Cardiac muscle cell (in vitro differentiated cells and primary cell): ENCODE results near the gene SLC7A6. TPM values are rescaled to one million over a fixed set of nuclear protein-coding genes. Genes with fewer than 3 reads are reported as not detected.

Experiments
- DNase-seq, 2 donors: peaks; one replicate each; pipeline versions ENCODE4 v3.0.0 to v3.0.0-alpha.2; 2010 to 2017; ENCODE audit warnings: low read depth in 1 of 2, low spot score in 1 of 2
- H3K27ac ChIP-seq: fragments of 200-600 bp; sonication (generic); 2 replicates; pipeline ENCODE4 v1.5.1; 2016
- H3K27me3 ChIP-seq: fragments of 200-600 bp; sonication (generic); 2 replicates; pipeline ENCODE4 v1.6.0; 2016; ENCODE audit warnings: control low read depth
- H3K36me3 ChIP-seq: fragments of 200-600 bp; sonication (generic); 2 replicates; pipeline ENCODE4 v1.5.1; 2016; ENCODE audit warnings: control low read depth
- H3K4me1 ChIP-seq: fragments of 200-600 bp; sonication (generic); 2 replicates; pipeline ENCODE4 v1.8.1; 2017; ENCODE audit warnings: low read depth, mild to moderate bottlenecking, mixed run types
- H3K4me3 ChIP-seq: fragments of 200-600 bp; sonication (generic); 2 replicates; pipeline ENCODE4 v1.5.1; 2016; ENCODE audit warnings: mild to moderate bottlenecking
- H3K9me3 ChIP-seq: fragments of 200-600 bp; sonication (generic); 2 replicates; pipeline ENCODE4 v1.5.1; 2017; ENCODE audit warnings: low read depth, mild to moderate bottlenecking, control low read depth
- CTCF ChIP-seq: IDR thresholded peaks from 2 replicates; pipeline ENCODE4 v1.5.1; 2012; ENCODE audit warnings: low read depth, mild to moderate bottlenecking, low read length
- polyA plus RNA-seq: library from polyadenylated mRNA; unstranded; fragments of >200 nt; fragmentation: Nextera tagmentation; extraction: Ambion mirVana; gene quantifications from 2 replicates; pipeline ENCODE4 v1.2.1, GENCODE V29; 2016
- total RNA-seq: library from RNA; depleted of rRNA; stranded (reverse); fragments of >200 nt; gene quantifications from 2 replicates; pipeline ENCODE4 v1.2.3, GENCODE V29; 2016

The SLC7A6 gene
- total and polyA plus RNA-seq, 2 experiments from 2014 or later = 14.3 to 17.1 TPM

DNA sequence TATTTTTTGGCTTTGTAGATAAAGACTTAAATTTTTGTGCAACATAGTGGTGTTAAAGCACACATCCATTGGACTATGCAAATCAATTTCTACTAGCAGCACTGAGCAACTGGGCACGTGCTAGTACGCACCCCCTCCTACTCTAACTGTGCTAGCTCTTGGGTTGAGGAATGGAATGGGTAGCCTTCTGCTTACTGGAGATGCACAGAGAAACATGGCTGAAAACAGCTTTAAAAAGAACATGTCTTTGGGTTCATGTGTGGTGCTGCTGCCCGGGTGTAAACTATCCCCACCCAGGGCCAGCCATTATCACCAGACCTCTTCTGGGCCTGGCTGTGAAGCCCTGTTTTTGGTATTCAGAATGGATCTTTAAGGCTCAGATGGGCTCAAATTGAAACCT is 35.7 kb upstream of the SLC7A6 start:
- no peaks in the 10 kb centered on the region for H3K36me3 ChIP-seq
- peaks cover 5% of the 10 kb centered on the region for H3K27me3 ChIP-seq
- no peak overlapping the region for H3K4me3 ChIP-seq
- no peak for DNase-seq
- TF ChIP-seq CTCF = no peak
- H3K4me1 ChIP-seq = peaks cover 11% of the 10 kb centered on the region
- H3K27ac ChIP-seq = no peak overlapping the region
- H3K9me3 ChIP-seq = no peaks in the 10 kb centered on the region

- peaks cover 13% of the 10 kb centered on the region for H3K27me3 ChIP-seq
- no peak overlapping the region for H3K27ac ChIP-seq
- peak; percentile 68 to 78 for DNase-seq
- TF ChIP-seq CTCF = peak; percentile 94
- H3K4me1 ChIP-seq = peaks cover 12% of the 10 kb centered on the region
- no peaks in the 10 kb centered on the region for H3K9me3 ChIP-seq
- no peaks in the 10 kb centered on the region for H3K36me3 ChIP-seq
- no peak overlapping the region for H3K4me3 ChIP-seq
Observed at GRCh38 chr16:68229431-68230175, 34.7 kb upstream of the SLC7A6 start.

DNA sequence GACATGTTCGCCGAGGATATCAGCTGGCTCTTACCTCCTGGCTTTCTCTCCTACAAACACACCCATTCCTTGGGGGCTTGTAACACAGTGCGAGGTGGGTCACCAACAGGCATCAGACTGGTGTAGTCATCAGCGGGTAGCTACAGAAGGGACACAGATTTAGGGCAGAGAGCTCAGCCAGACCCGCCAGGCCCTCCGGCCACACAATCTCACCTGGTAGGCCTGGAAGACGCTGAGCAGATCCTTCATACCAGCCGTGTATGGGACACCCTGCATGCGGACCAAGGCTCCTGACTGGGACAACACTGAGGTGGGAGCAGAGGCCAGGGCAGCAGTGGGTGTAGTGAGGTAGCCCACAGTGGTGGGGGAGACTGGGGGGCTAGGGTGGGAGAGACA is 34.2 kb upstream of the SLC7A6 start:
- Histone ChIP-seq H3K27ac (no peak overlapping the region), H3K4me1 (peaks cover 17% of the 10 kb centered on the region), H3K36me3 (no peaks in the 10 kb centered on the region), H3K4me3 (no peak overlapping the region), H3K27me3 (peaks cover 19% of the 10 kb centered on the region), H3K9me3 (no peaks in the 10 kb centered on the region)
- TF ChIP-seq CTCF = no peak
- no peak for DNase-seq

DNA sequence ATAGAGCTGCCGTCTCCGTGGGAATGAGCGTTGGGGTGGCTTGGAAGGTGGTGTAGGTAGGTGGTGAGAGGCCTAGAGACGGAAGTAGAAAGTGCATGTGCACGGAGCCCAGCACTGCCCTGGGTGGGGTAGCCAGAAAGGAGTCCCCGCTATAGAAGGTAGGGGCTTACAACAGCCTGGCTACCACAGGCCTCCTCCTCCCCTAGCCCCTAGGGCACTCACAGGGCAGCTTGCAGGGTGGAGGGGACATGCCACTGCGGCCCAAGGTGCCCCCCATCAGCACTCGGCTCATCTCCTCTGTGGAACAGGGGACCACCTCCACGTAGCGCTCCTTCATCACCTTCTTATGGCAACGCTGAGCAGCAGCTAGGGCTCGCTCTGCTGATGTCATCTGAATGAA is 33.4 kb upstream of the SLC7A6 start:
- no peaks in the 10 kb centered on the region for H3K36me3 ChIP-seq
- no peak overlapping the region for H3K27ac ChIP-seq
- no peak for TF ChIP-seq CTCF
- H3K4me1 ChIP-seq = peaks cover 18% of the 10 kb centered on the region
- no peaks in the 10 kb centered on the region for H3K9me3 ChIP-seq
- DNase-seq = no peak
- no peak overlapping the region for H3K4me3 ChIP-seq
- peaks cover 27% of the 10 kb centered on the region for H3K27me3 ChIP-seq

DNA sequence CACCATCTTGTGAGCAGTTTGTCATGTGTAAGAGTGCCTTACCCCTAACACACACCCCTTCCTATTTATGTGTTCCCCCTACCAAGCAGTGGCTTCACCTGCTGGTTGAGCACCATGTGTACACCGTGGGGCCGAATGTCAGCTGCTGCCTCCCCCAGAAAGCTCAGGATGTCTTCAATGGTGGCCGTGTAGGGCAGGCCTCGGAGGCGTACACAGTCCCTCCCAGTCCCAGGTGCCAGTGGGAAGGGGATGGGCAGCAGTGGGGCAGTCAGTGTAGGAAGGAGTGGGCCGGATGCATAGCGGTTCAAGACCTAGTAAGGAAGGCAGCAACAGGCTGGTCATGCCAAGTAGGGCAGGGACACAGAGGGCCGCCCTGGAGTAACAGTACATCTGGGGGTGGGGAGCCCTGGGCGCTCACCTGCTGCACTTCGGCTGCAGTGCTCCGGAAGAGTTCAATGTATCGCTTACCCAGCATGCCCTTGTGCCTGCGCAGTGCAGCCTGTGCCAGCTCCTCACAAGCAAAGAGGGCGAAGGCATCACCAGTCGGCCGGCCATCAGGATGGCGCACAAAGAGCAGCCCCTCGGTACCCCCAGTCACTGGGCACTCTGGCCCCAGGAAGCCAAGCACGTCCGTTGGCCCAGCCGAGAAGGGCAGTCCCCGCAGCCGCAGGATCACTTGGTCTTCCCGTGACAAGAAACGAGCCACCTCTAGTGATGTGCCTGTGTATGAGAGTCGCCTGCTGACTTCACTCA is 32.8 kb upstream of the SLC7A6 start:
- H3K27me3 ChIP-seq = peaks cover 33% of the 10 kb centered on the region
- H3K4me1 ChIP-seq = peaks cover 18% of the 10 kb centered on the region
- DNase-seq = no peak
- H3K36me3 ChIP-seq = no peaks in the 10 kb centered on the region
- no peak overlapping the region for H3K27ac ChIP-seq
- H3K4me3 ChIP-seq = no peak overlapping the region
- H3K9me3 ChIP-seq = no peaks in the 10 kb centered on the region
- TF ChIP-seq CTCF = no peak
